ENCODE data around the gene MAP3K4.

GRCh38 chr6:160949531-160949930, 42.0 kb upstream of the MAP3K4 start:
- TF ChIP-seq CTCF (conservative IDR thresholded peaks at IDR 0.05; ENCODE audit: low read depth, low read length), result no peak
- no peak for TF ChIP-seq EZH2 (IDR thresholded peaks at IDR 0.05; ENCODE audit: borderline replicate concordance, low read depth, low read length, poor library complexity, severe bottlenecking)

Measured in A673 (cell line).